Measurements from ENCODE around the gene ATP8A1.

Gene ATP8A1

GRCh38 chr4:42560467-42560861, 96.4 kb downstream of the ATP8A1 start:
- Histone ChIP-seq H3K4me1 (ENCODE audit: insufficient read depth, low read length) (no peaks in the 10 kb centered on the region), H3K4me3 (ENCODE audit: low read depth in 1 of 2, low read length in 2 of 2) (no peak overlapping the region), H3K27ac (ENCODE audit: low read depth, low read length) (no peak overlapping the region), H3K9ac (ENCODE audit: low read length) (no peak overlapping the region), H3K27me3 (ENCODE audit: control insufficient read depth in 1 of 2, insufficient read depth in 2 of 2, low read length in 2 of 2) (no peaks in the 10 kb centered on the region), H3K36me3 (ENCODE audit: insufficient read depth, low read length) (peaks cover 3% of the 10 kb centered on the region), H3K9me3 (ENCODE audit: low read length) (no peaks in the 10 kb centered on the region)

- H3K27me3 ChIP-seq (ENCODE audit: control insufficient read depth in 1 of 2, insufficient read depth in 2 of 2, low read length in 2 of 2) = no peaks in the 10 kb centered on the region
- no peak overlapping the region for H3K27ac ChIP-seq (ENCODE audit: low read depth, low read length)
- no peaks in the 10 kb centered on the region for H3K4me1 ChIP-seq (ENCODE audit: insufficient read depth, low read length)
- H3K36me3 ChIP-seq (ENCODE audit: insufficient read depth, low read length) = peaks cover 3% of the 10 kb centered on the region
- H3K9ac ChIP-seq (ENCODE audit: low read length) = no peak overlapping the region
- no peak overlapping the region for H3K4me3 ChIP-seq (ENCODE audit: low read depth in 1 of 2, low read length in 2 of 2)
- H3K9me3 ChIP-seq (ENCODE audit: low read length) = no peaks in the 10 kb centered on the region
Measured at GRCh38 chr4:42558156-42558555, 98.7 kb downstream of the ATP8A1 start.

- Histone ChIP-seq H3K9ac (ENCODE audit: low read length) (no peak overlapping the region), H3K4me3 (ENCODE audit: low read depth in 1 of 2, low read length in 2 of 2) (no peak overlapping the region), H3K4me1 (ENCODE audit: insufficient read depth, low read length) (no peaks in the 10 kb centered on the region), H3K27ac (ENCODE audit: low read depth, low read length) (no peak overlapping the region), H3K27me3 (ENCODE audit: control insufficient read depth in 1 of 2, insufficient read depth in 2 of 2, low read length in 2 of 2) (no peaks in the 10 kb centered on the region), H3K9me3 (ENCODE audit: low read length) (no peaks in the 10 kb centered on the region), H3K36me3 (ENCODE audit: insufficient read depth, low read length) (no peaks in the 10 kb centered on the region)
Measured at GRCh38 chr4:42555828-42556227, 101.1 kb downstream of the ATP8A1 start.

- no peak overlapping the region for H3K4me3 ChIP-seq (ENCODE audit: low read depth in 1 of 2, low read length in 2 of 2)
- no peaks in the 10 kb centered on the region for H3K36me3 ChIP-seq (ENCODE audit: insufficient read depth, low read length)
- H3K27me3 ChIP-seq (ENCODE audit: control insufficient read depth in 1 of 2, insufficient read depth in 2 of 2, low read length in 2 of 2) = no peaks in the 10 kb centered on the region
- H3K9me3 ChIP-seq (ENCODE audit: low read length) = no peaks in the 10 kb centered on the region
- no peak overlapping the region for H3K27ac ChIP-seq (ENCODE audit: low read depth, low read length)
- no peak overlapping the region for H3K9ac ChIP-seq (ENCODE audit: low read length)
- H3K4me1 ChIP-seq (ENCODE audit: insufficient read depth, low read length) = no peaks in the 10 kb centered on the region
Measured at GRCh38 chr4:42554072-42554471, 102.8 kb downstream of the ATP8A1 start.

GRCh38 chr4:42549896-42550295, 107.0 kb downstream of the ATP8A1 start:
- Histone ChIP-seq H3K27me3 (ENCODE audit: control insufficient read depth in 1 of 2, insufficient read depth in 2 of 2, low read length in 2 of 2) (no peaks in the 10 kb centered on the region), H3K36me3 (ENCODE audit: insufficient read depth, low read length) (no peaks in the 10 kb centered on the region), H3K9me3 (ENCODE audit: low read length) (no peaks in the 10 kb centered on the region), H3K9ac (ENCODE audit: low read length) (no peak overlapping the region), H3K4me1 (ENCODE audit: insufficient read depth, low read length) (no peaks in the 10 kb centered on the region), H3K27ac (ENCODE audit: low read depth, low read length) (no peak overlapping the region), H3K4me3 (ENCODE audit: low read depth in 1 of 2, low read length in 2 of 2) (no peak overlapping the region)

GRCh38 chr4:42547805-42548204, 109.1 kb downstream of the ATP8A1 start:
- Histone ChIP-seq H3K27me3 (ENCODE audit: control insufficient read depth in 1 of 2, insufficient read depth in 2 of 2, low read length in 2 of 2) (no peaks in the 10 kb centered on the region), H3K4me1 (ENCODE audit: insufficient read depth, low read length) (no peaks in the 10 kb centered on the region), H3K27ac (ENCODE audit: low read depth, low read length) (no peak overlapping the region), H3K36me3 (ENCODE audit: insufficient read depth, low read length) (no peaks in the 10 kb centered on the region), H3K4me3 (ENCODE audit: low read depth in 1 of 2, low read length in 2 of 2) (no peak overlapping the region), H3K9ac (ENCODE audit: low read length) (no peak overlapping the region), H3K9me3 (ENCODE audit: low read length) (no peaks in the 10 kb centered on the region)

GRCh38 chr4:42543762-42544161, 113.1 kb downstream of the ATP8A1 start:
- H3K27ac ChIP-seq (ENCODE audit: low read depth, low read length) = no peak overlapping the region
- no peaks in the 10 kb centered on the region for H3K27me3 ChIP-seq (ENCODE audit: control insufficient read depth in 1 of 2, insufficient read depth in 2 of 2, low read length in 2 of 2)
- H3K4me1 ChIP-seq (ENCODE audit: insufficient read depth, low read length) = no peaks in the 10 kb centered on the region
- H3K36me3 ChIP-seq (ENCODE audit: insufficient read depth, low read length) = no peaks in the 10 kb centered on the region
- no peak overlapping the region for H3K9ac ChIP-seq (ENCODE audit: low read length)
- no peak overlapping the region for H3K4me3 ChIP-seq (ENCODE audit: low read depth in 1 of 2, low read length in 2 of 2)
- no peaks in the 10 kb centered on the region for H3K9me3 ChIP-seq (ENCODE audit: low read length)

- H3K4me3 ChIP-seq (ENCODE audit: low read depth in 1 of 2, low read length in 2 of 2) = no peak overlapping the region
- H3K27ac ChIP-seq (ENCODE audit: low read depth, low read length) = no peak overlapping the region
- no peak overlapping the region for H3K9ac ChIP-seq (ENCODE audit: low read length)
- no peaks in the 10 kb centered on the region for H3K9me3 ChIP-seq (ENCODE audit: low read length)
- no peaks in the 10 kb centered on the region for H3K27me3 ChIP-seq (ENCODE audit: control insufficient read depth in 1 of 2, insufficient read depth in 2 of 2, low read length in 2 of 2)
- no peaks in the 10 kb centered on the region for H3K36me3 ChIP-seq (ENCODE audit: insufficient read depth, low read length)
- no peaks in the 10 kb centered on the region for H3K4me1 ChIP-seq (ENCODE audit: insufficient read depth, low read length)
Measured at GRCh38 chr4:42543126-42543525, 113.8 kb downstream of the ATP8A1 start.

GRCh38 chr4:42541647-42542046, 115.3 kb downstream of the ATP8A1 start:
- Histone ChIP-seq H3K4me3 (ENCODE audit: low read depth in 1 of 2, low read length in 2 of 2) (no peak overlapping the region), H3K27ac (ENCODE audit: low read depth, low read length) (no peak overlapping the region), H3K9ac (ENCODE audit: low read length) (no peak overlapping the region), H3K36me3 (ENCODE audit: insufficient read depth, low read length) (no peaks in the 10 kb centered on the region), H3K9me3 (ENCODE audit: low read length) (no peaks in the 10 kb centered on the region), H3K27me3 (ENCODE audit: control insufficient read depth in 1 of 2, insufficient read depth in 2 of 2, low read length in 2 of 2) (no peaks in the 10 kb centered on the region), H3K4me1 (ENCODE audit: insufficient read depth, low read length) (no peaks in the 10 kb centered on the region)

- no peaks in the 10 kb centered on the region for H3K27me3 ChIP-seq (ENCODE audit: control insufficient read depth in 1 of 2, insufficient read depth in 2 of 2, low read length in 2 of 2)
- H3K9me3 ChIP-seq (ENCODE audit: low read length) = no peaks in the 10 kb centered on the region
- H3K4me3 ChIP-seq (ENCODE audit: low read depth in 1 of 2, low read length in 2 of 2) = no peak overlapping the region
- no peaks in the 10 kb centered on the region for H3K4me1 ChIP-seq (ENCODE audit: insufficient read depth, low read length)
- no peak overlapping the region for H3K9ac ChIP-seq (ENCODE audit: low read length)
- H3K27ac ChIP-seq (ENCODE audit: low read depth, low read length) = no peak overlapping the region
- no peaks in the 10 kb centered on the region for H3K36me3 ChIP-seq (ENCODE audit: insufficient read depth, low read length)
Measured at GRCh38 chr4:42533042-42533441, 123.9 kb downstream of the ATP8A1 start.

- Histone ChIP-seq H3K4me1 (ENCODE audit: insufficient read depth, low read length) (no peaks in the 10 kb centered on the region), H3K27me3 (ENCODE audit: control insufficient read depth in 1 of 2, insufficient read depth in 2 of 2, low read length in 2 of 2) (no peaks in the 10 kb centered on the region), H3K4me3 (ENCODE audit: low read depth in 1 of 2, low read length in 2 of 2) (no peak overlapping the region), H3K27ac (ENCODE audit: low read depth, low read length) (no peak overlapping the region), H3K36me3 (ENCODE audit: insufficient read depth, low read length) (no peaks in the 10 kb centered on the region), H3K9ac (ENCODE audit: low read length) (no peak overlapping the region), H3K9me3 (ENCODE audit: low read length) (no peaks in the 10 kb centered on the region)
Measured at GRCh38 chr4:42531341-42532030, 125.4 kb downstream of the ATP8A1 start.

- Histone ChIP-seq H3K27me3 (ENCODE audit: control insufficient read depth in 1 of 2, insufficient read depth in 2 of 2, low read length in 2 of 2) (no peaks in the 10 kb centered on the region), H3K9ac (ENCODE audit: low read length) (no peak overlapping the region), H3K9me3 (ENCODE audit: low read length) (no peaks in the 10 kb centered on the region), H3K4me1 (ENCODE audit: insufficient read depth, low read length) (peaks cover 10% of the 10 kb centered on the region), H3K4me3 (ENCODE audit: low read depth in 1 of 2, low read length in 2 of 2) (no peak overlapping the region), H3K36me3 (ENCODE audit: insufficient read depth, low read length) (peaks cover 12% of the 10 kb centered on the region), H3K27ac (ENCODE audit: low read depth, low read length) (no peak overlapping the region)
Measured at GRCh38 chr4:42523066-42523718, 133.7 kb downstream of the ATP8A1 start.

Measured in muscle layer of colon (tissue), 2 donors.